ENCODE measurements around the gene TAOK2.
A peak's percentile ranks its signal among the peaks of the same experiment; 100 is the strongest.

Gene TAOK2

DNA sequence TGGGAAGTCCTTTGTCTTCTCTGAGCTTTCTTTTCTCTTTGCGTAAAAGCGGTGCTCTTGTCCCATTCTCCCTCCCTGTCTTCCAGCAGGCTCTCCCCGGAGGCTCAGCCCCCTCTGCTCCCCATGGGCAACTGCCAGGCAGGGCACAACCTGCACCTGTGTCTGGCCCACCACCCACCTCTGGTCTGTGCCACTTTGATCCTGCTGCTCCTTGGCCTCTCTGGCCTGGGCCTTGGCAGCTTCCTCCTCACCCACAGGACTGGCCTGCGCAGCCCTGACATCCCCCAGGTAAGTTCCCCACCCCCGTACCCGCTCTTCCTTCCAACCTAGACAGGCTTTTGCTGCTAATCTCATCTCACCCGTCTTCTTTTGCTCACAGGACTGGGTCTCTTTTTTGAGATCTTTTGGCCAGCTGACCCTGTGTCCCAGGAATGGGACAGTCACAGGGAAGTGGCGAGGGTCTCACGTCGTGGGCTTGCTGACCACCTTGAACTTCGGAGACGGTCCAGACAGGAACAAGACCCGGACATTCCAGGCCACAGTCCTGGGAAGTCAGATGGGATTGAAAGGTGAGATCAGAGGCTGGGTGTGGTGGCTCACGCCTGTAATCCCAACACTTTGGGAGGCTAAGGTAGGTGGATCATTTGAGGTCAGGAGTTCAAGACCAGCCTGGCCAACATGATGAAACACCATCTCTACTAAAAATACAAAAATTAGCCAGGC, 10.5 kb upstream of the TAOK2 start:
- DNase-seq = no peak

DNA sequence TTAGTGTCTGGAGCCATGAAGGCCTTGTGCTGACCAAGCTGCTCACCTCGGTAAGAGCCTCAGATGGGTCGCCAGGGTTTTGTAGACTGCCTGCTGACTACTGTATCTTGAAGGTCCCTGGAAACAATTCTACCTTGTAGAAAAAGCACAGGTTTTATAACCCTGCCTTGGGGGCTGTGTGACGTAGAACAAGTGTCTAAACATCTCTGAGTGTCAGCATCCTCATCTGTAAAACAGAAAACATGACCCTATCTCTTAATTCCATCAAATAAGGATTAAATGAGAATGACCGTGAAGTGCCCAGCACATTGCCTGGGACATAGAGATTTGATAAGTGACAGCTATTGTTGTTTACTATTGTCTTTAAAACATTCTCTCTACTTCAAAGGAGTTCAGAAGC, 5.5 kb upstream of the TAOK2 start:
- DNase-seq = no peak

DNA sequence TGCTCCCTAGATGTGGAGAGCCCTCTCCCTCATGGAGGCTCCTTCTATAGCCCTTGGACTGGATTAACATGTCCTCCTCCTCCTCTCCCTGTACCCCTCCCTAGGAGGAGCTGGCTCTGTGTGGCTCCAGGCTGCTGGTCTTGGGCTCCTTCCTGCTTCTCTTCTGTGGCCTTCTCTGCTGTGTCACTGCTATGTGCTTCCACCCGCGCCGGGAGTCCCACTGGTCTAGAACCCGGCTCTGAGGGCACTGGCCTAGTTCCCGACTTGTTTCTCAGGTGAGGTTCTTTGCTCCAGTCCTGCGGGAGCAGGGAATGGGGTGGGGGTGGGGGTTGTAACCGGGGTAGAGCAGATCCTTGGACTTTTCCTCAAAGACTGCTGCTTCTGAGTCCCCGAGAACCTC, 2.4 kb upstream of the TAOK2 start:
- DNase-seq = no peak

DNA sequence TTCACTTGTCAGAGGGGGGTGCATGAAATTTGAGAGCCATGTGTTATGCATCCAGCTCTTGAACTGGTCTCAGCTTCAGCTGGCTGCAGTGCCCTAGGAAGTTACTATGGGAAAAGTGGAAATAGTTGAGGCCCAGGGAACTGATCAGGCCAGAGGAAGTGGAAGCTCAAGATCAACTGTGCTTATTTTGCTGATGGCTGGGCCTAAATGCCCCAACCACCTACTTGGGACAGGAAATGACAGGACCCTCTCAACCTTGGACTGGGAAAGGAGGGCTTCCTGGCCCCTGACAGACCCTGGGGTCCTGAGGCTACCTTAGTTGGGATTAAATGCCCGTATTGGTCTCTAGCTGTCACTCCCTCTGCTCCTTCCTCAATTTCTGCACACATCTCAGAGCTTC, 1.2 kb upstream of the TAOK2 start:
- no peak for DNase-seq

DNA sequence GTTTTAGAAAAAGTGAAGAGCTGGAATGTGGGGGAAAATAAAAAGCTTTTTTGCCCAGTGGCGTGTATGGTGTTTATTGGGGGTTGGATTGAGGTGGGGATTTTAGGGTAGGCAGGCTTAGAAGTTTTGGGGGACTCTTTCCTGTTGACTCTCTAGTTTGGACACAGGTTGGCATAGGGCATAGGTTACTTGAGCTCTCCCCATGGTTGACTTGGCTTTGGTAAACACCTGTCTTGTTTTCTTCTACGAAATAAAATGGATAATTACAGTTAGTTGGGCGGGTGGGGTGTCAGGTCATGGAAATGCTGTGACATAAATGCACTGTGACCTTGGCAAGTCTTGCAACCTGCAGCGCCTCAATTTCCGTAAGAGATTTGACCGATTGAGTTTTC, 680 bp upstream of the TAOK2 start:
- DNase-seq = no peak

DNA sequence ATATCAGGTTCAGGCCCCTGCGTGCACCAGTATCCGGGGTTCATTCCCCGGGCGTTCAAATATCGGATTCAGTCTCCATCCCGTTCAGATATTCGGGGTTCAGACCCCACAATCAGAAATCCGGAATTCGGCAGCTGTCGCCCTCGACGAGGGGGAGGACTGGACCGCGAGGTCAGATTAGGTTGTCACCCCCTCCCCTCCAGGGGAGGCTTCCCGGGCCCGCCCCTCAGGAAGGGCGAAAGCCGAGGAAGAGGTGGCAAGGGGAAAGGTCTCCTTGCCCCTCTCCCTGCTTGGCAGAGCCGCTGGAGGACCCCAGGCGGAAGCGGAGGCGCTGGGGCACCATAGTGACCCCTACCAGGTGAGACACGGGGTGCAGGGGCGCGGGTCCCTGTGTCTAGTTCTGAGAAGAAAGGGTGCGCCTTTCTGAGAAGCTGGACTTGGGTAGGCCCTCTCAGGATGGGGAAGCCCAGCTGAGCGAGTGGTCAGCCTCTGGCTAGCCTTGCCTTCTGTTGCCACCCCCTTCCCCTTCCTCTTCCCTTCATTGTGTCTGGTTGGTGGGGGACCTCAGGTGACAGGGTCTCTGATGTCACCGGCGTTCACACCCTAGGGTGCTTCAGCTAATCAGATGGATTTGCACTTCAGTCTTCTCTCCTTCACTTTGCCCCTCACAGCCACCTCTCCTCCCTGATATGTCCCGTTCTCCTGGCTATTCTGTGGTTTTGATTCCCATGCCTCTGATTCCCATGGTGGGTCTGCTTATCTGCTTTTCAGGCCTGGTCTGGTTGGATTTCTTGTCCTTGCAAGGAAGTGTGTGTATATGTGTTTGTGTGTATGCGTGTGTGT, 844 bp downstream of the TAOK2 start:
- DNase-seq = peak in 2 of 3 experiments; percentile 28 to 46

DNA sequence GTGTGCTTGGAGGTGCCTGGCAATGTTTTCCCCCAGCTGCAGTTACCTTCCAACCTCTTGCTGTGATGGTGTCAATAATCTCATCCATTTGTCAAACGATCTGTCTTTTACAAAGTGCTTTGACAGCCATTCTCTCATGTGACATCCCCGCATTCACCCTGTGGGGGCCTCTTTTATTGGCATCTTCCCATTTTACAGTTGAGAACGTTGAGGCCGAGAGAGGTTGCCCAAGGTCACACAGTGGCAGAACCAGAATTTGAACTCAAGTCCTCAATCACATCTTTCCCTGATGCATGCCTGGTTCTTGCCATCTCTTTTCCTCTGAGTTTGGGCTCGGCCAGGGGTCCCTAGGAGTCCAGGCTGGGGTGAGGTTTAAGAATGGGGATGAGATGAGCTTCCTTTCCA, 1.5 kb downstream of the TAOK2 start:
- no peak for DNase-seq

DNA sequence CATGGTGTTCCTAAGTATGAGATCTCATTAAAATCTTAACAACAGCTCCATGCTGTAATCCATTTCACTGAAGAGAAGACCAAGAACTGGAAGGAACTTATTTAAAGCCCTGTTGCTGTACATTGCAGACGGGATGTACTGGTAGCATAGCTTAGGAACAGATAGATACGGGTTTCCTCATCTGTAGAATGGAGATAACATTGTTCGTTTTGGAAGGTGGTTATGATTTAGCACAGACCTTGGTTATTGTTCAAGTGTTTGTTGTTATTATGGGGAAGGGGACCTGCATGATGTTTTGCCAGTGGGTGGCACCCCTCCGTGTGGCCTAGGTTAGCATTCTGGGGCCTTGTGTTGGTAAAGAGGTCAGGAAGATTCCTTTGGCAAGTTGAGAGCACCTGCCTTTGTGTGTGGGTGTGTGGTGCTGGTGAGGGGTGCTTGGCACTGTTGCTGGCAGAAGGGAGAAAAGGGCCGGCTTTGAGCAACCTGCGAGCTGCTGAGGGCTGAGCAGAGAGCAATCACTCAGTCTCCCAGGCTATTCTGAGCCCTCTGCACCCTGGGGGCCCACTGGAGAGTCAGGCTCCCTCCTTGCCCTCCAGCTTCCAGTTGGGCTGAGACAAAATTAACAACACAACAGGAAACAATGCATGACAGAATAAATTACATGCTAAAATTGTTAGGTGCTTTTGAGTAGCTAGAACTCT, 2.3 kb downstream of the TAOK2 start:
- peak in 1 of 3 experiments; percentile 8 for DNase-seq

DNA sequence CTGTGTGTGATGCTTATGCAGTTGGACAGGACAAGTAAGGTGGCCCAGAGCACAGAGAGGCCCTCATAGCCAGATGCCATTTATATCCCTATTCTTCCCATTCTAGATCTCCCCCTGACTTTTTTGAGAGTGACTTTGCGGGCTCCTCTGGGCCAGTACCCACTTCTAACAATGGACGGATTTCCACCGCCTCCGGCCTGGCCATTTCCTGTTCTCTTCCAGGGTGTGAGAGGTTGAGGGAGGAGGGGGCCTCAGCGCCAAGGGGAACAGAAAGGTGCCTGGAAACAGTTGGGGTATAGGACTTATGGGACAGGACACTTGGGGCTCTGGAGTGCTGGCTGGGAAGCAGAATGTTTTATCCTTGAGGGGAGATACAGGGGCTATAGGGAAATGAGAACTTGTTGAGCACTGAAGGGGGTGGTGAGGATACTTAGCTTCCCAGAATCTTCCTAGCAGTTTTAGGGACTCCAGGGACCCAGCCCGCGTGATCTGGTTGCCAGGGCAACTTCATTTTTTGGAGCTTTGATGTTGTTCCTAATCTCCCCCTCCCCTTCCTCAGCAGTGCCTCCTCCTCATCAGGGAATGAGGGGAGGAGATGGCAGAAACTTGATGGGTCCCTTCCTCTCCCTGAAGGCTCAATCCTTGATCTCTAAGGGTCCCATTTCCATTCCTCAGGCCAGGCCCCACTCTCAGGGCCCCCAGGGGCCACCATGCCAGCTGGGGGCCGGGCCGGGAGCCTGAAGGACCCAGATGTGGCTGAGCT, 3.6 kb downstream of the TAOK2 start:
- no peak for DNase-seq

DNA sequence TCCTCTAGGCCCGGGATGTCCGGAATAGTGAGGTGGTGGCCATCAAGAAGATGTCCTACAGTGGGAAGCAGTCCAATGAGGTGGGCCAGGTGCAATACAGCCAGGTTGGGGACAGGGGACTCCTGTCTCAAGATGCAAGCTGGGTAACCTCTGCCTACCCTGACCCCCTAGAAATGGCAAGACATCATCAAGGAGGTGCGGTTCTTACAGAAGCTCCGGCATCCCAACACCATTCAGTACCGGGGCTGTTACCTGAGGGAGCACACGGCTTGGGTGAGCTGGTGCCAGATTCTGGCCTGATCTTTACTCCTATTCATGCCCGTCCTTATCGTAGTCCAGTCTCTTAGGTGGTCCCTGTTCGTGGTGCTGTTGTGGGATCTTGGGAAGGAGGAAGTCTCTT, 4.4 kb downstream of the TAOK2 start:
- DNase-seq = no peak

DNA sequence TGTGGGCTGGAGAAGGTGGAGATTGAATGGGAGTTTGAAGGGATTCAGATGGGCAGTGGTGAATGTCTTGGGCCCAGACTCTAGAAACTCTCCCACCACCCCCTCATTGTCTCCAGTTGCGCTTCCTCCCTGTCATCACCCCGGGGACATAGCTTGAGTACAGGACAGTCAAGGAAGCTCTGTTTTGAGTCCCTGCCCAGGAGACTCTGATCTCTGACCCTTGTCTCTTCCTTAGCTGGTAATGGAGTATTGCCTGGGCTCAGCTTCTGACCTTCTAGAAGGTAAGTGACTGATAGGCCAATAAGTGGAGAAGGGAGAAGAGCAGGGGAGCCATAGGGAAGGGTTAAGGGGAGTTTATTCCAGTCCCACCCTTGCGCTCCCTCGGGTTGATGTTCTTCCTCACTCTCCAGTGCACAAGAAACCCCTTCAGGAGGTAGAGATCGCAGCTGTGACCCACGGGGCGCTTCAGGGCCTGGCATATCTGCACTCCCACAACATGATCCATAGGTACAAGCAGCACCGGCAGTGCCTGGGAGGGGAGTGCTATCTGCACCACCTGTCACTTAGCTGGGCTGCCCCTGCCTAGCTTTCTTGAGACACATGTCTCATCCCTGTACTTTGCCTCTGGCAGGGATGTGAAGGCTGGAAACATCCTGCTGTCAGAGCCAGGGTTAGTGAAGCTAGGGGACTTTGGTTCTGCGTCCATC, 5.0 kb downstream of the TAOK2 start:
- DNase-seq = no peak

DNA sequence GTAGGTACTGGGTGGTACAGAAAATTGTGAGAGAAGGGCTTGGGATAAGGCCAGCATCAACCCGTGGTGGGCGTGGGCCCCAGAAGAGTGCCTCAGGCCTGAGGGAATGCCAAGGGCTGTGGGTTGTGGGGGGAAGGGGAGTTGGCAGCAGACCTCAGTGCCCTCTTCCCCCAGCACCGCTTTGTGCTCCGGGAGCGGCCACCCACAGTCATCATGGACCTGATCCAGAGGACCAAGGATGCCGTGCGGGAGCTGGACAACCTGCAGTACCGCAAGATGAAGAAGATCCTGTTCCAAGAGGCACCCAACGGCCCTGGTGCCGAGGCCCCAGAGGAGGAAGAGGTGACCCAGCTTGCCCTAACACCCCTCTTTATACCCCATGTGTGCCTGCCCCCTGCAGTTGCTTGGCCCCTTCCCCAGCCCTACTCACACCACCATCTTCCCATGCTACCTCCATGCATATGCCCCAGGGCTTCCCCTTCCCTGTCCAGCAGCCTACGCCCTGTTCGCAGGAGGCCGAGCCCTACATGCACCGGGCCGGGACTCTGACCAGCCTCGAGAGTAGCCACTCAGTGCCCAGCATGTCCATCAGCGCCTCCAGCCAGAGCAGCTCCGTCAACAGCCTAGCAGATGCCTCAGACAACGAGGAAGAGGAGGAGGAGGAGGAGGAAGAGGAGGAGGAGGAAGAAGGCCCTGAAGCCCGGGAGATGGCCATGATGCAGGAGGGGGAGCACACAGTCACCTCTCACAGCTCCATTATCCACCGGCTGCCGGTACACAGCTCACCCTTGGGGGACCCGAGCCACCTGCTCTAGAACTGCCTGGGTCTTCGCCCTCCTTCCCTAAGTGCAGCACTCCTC, 9.1 kb downstream of the TAOK2 start:
- no peak for DNase-seq

DNA sequence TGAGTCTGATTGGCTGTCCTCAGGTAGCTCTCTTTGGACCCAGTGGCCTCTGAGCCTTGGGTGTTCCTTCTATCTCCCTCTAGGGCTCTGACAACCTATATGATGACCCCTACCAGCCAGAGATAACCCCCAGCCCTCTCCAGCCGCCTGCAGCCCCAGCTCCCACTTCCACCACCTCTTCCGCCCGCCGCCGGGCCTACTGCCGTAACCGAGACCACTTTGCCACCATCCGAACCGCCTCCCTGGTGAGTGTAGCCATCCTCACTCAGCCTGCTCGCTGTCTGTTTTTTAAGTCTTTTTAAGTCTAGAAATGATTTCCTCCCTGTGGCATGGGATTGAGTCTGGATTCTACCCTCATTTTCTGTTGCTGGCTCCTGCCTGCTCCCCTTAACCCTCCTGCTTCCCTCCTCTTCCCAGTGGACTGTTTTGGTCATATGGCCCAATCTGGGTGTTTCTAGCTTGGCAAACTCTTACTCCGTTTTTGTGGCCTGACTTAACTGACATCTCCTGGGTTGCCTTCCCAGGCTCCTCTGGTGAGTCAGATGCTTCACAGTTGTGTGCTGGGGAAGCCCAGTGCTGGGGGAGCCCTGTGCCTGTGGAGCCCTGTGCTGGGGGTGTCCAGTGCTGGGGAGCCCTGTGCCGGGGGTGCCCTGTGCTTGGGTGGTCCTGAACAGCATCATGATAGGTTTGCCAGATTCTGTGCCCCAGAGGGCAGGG, 9.9 kb downstream of the TAOK2 start:
- no peak for DNase-seq

DNA sequence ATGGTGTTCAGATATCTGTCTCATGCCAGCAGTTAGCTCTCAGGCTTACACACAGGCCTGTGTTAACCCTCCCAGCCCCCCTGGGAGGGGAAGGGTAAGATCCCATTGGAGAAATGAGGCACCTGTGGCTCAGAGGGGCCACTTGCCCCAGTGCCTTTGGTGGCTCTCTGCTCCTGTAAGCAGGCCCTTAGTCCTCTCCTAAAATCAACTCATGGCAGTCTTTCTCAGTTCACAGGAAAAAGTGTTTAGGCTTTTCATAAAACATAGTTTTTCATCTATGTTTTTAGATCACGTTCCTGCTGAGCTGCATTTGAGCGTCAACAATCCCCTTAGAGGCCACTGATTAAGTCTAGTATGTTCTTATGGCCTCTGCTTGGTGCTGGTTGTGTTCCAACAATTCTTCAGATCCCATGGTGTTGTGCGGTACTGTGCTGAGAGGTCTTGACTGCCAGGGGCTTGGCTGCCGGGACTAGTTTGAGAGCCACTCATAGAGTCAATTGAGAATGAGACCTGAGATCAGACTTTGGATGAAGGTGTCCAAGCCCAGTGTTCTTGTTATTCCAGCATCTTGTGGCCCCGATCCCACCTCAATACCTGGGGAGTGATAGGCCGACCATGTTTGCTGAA, 10.6 kb downstream of the TAOK2 start:
- DNase-seq = no peak

DNA sequence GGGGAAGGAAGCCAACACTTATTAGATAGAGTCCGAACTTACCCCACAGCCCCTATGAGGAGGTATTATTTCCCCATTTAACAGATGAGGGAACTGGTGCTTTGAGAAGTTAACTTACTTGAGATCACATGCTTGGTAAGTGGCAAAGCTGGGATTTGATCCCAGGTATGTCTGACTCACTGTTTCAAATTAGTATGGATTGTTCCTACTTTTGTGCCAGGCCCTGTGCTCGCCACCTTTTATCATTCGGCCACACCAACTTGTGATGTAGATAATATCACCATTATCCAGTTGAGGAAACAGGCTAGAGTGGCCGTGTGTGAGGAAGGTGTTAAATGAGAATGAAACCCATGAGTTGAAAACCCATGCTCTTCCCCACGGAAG, 11.1 kb downstream of the TAOK2 start:
- no peak for DNase-seq

DNA sequence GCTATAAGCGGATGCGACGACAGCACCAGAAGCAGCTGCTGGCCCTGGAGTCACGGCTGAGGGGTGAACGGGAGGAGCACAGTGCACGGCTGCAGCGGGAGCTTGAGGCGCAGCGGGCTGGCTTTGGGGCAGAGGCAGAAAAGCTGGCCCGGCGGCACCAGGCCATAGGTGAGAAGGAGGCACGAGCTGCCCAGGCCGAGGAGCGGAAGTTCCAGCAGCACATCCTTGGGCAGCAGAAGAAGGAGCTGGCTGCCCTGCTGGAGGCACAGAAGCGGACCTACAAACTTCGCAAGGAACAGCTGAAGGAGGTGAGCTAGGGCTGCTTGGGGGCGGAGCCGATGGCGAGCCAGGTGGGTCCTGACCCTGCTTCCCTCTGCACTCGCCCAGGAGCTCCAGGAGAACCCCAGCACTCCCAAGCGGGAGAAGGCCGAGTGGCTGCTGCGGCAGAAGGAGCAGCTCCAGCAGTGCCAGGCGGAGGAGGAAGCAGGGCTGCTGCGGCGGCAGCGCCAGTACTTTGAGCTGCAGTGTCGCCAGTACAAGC, 11.7 kb downstream of the TAOK2 start:
- no peak for DNase-seq

DNA sequence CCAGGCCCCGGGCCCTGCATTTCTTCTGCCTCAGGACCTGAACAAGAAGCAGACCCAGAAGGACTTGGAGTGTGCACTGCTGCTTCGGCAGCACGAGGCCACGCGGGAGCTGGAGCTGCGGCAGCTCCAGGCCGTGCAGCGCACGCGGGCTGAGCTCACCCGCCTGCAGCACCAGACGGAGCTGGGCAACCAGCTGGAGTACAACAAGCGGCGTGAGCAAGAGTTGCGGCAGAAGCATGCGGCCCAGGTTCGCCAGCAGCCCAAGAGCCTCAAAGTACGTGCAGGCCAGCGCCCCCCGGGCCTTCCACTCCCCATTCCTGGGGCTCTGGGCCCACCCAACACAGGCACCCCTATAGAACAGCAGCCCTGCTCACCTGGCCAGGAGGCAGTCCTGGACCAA, 12.6 kb downstream of the TAOK2 start:
- DNase-seq = no peak

DNA sequence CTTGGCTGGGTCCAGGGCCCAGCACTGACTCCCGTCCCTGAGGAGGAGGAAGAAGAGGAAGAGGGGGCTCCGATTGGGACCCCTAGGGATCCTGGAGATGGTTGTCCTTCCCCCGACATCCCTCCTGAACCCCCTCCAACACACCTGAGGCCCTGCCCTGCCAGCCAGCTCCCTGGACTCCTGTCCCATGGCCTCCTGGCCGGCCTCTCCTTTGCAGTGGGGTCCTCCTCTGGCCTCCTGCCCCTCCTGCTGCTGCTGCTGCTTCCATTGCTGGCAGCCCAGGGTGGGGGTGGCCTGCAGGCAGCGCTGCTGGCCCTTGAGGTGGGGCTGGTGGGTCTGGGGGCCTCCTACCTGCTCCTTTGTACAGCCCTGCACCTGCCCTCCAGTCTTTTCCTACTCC, 13.3 kb downstream of the TAOK2 start:
- no peak for DNase-seq

DNA sequence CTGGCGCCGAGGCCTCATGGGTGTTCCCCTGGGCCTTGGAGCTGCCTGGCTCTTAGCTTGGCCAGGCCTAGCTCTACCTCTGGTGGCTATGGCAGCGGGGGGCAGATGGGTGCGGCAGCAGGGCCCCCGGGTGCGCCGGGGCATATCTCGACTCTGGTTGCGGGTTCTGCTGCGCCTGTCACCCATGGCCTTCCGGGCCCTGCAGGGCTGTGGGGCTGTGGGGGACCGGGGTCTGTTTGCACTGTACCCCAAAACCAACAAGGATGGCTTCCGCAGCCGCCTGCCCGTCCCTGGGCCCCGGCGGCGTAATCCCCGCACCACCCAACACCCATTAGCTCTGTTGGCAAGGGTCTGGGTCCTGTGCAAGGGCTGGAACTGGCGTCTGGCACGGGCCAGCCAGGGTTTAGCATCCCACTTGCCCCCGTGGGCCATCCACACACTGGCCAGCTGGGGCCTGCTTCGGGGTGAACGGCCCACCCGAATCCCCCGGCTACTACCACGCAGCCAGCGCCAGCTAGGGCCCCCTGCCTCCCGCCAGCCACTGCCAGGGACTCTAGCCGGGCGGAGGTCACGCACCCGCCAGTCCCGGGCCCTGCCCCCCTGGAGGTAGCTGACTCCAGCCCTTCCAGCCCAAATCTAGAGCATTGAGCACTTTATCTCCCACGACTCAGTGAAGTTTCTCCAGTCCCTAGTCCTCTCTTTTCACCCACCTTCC, 13.9 kb downstream of the TAOK2 start:
- DNase-seq = no peak
